Pons (tissue), 1 donor: Measurements from ENCODE around the gene DHPS.
"Not testable (repeated sequence)": the region's sequence is repeated elsewhere in the genome, so short reads cannot be mapped to it uniquely, and the experiment has no call there.

Experiments
- DNase-seq: peaks from one replicate; pipeline ENCODE4 v3.0.0-alpha.2; 2016; ENCODE audit warnings: low spot score

Gene DHPS

GRCh38 chr19:12681074-12681987, at the start of gene DHPS:
TSS of gene DHPS (minus strand) at chr19:12681880. CDS start at chr19:12681766, 114 bp downstream.
- DNase-seq: peak; percentile 95

GRCh38 chr19:12731337-12731736, 49.7 kb upstream of the DHPS start:
- no peak for DNase-seq

- DNase-seq: no peak
Observed at GRCh38 chr19:12730064-12730463, 48.4 kb upstream of the DHPS start.

- DNase-seq: no peak
Observed at GRCh38 chr19:12727745-12728433, 46.2 kb upstream of the DHPS start.

GRCh38 chr19:12726988-12727316, 45.3 kb upstream of the DHPS start:
- DNase-seq: no peak

GRCh38 chr19:12725612-12726011, 43.9 kb upstream of the DHPS start:
- DNase-seq: not testable (repeated sequence)

- peak; percentile 38 for DNase-seq
Observed at GRCh38 chr19:12723641-12724426, 42.2 kb upstream of the DHPS start, which contains the start of gene TNPO2. TSS of gene TNPO2 (minus strand) at chr19:12723932. CDS start at chr19:12720977, 2,955 bp downstream.

GRCh38 chr19:12723381-12723640, 41.6 kb upstream of the DHPS start:
- no peak for DNase-seq

- DNase-seq: peak; percentile 99
Observed at GRCh38 chr19:12722566-12723380, 41.1 kb upstream of the DHPS start.

- peak; percentile 17 for DNase-seq
Observed at GRCh38 chr19:12721656-12722565, 40.2 kb upstream of the DHPS start.

GRCh38 chr19:12720851-12721655, 39.4 kb upstream of the DHPS start:
- no peak for DNase-seq

- DNase-seq: no peak
Observed at GRCh38 chr19:12720296-12720695, 38.6 kb upstream of the DHPS start.

- DNase-seq: no peak
Observed at GRCh38 chr19:12715929-12716328, 34.2 kb upstream of the DHPS start.

GRCh38 chr19:12715102-12715501, 33.4 kb upstream of the DHPS start:
- no peak for DNase-seq

- not testable (repeated sequence) for DNase-seq
Observed at GRCh38 chr19:12713304-12713703, 31.6 kb upstream of the DHPS start.

GRCh38 chr19:12712077-12712476, 30.4 kb upstream of the DHPS start:
- not testable (repeated sequence) for DNase-seq

GRCh38 chr19:12711187-12711586, 29.5 kb upstream of the DHPS start:
- DNase-seq: no peak

GRCh38 chr19:12708641-12709040, 27.0 kb upstream of the DHPS start:
- no peak for DNase-seq

GRCh38 chr19:12706332-12706718, 24.6 kb upstream of the DHPS start:
- no peak for DNase-seq
